Left ventricle myocardium inferior (tissue), 1 donor: ENCODE measurements around the gene RAD21L1. TPM values are rescaled to one million over a fixed set of nuclear protein-coding genes. Genes with fewer than 3 reads are reported as not detected.
"Not testable (repeated sequence)": the region's sequence is repeated elsewhere in the genome, so short reads cannot be mapped to it uniquely, and the experiment has no call there.

Experiments used
- DNase-seq: peaks from one replicate; pipeline ENCODE4 v3.0.0-alpha.2; 2020
- H3K27ac ChIP-seq: fragments of 200-600 bp; replicated peaks from 2 replicates; pipeline ENCODE4 v1.8.0; 2021
- H3K27me3 ChIP-seq: fragments of 200-600 bp; 2 replicates; pipeline ENCODE4 v1.8.0; 2021; ENCODE audit warnings: low read depth
- H3K36me3 ChIP-seq: fragments of 200-600 bp; 2 replicates; pipeline ENCODE4 v1.8.0; 2021
- H3K4me1 ChIP-seq: fragments of 200-600 bp; 2 replicates; pipeline ENCODE4 v1.8.0; 2021
- H3K4me3 ChIP-seq: fragments of 200-600 bp; 2 replicates; pipeline ENCODE4 v1.8.0; 2021; ENCODE audit warnings: mild to moderate bottlenecking, moderate library complexity
- H3K9me3 ChIP-seq: fragments of 200-600 bp; replicated peaks from 2 replicates; pipeline ENCODE4 v1.8.0; 2021
- CTCF ChIP-seq: fragments of 200-600 bp; IDR thresholded peaks from 2 replicates; pipeline ENCODE4 v1.8.0; 2021; ENCODE audit warnings: antibody characterized with exemption, mild to moderate bottlenecking, borderline replicate concordance
- intact Hi-C: fragments of 100-400 bp; cut with micrococcal nuclease; formaldehyde crosslinking; loops from one replicate; pipeline ENCODE4 v1.11.0; 2022
- total RNA-seq: library from RNA; stranded (reverse); fragmentation: NEBNext Ultra II Directional; extraction: Animal tissue kit (Norgen Biotek cat#: 25700); gene quantifications from one replicate; pipeline ENCODE4 v1.2.1, GENCODE V29; 2021
- donor health status: DM: no; HTN: yes; CAD: no; lungs with severe emphysema.

Gene RAD21L1
- total RNA-seq, 1 donor from 2014 or later, result not detected

- no peaks in the 10 kb centered on the region for H3K9me3 ChIP-seq
- peaks cover 7% of the 10 kb centered on the region for H3K4me1 ChIP-seq
- no peak for TF ChIP-seq CTCF
- peaks cover 32% of the 10 kb centered on the region for H3K27me3 ChIP-seq
- H3K4me3 ChIP-seq, result no peak overlapping the region
- intact Hi-C loops, result no loop called here
- H3K36me3 ChIP-seq, result no peaks in the 10 kb centered on the region
- H3K27ac ChIP-seq, result no peak overlapping the region
- DNase-seq, result no peak
Measured at GRCh38 chr20:1210501-1210900, 15.3 kb upstream of the RAD21L1 start.

DNA sequence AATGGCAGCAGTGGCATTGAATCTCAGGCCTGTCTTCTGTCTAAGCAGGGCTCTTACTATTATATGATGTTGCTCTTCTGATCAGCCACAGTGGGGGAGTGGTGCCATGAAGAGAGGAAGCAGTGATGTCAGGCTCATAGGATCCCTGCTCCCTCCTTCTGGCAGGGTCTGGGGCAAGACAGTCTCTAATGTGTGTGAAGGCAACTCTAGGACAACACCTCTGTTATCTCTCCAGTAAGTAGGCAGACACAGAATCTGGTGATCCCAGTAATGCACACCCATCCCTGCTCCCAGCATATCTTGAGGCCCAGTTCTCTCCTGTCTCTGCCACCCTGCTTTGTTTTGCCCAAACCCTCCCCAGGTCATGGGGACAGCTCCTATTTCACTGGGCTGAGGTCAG, 13.8 kb upstream of the RAD21L1 start:
- intact Hi-C loops, result no loop called here
- DNase-seq, result no peak
- Histone ChIP-seq H3K9me3 (no peaks in the 10 kb centered on the region), H3K27me3 (peaks cover 40% of the 10 kb centered on the region), H3K36me3 (no peaks in the 10 kb centered on the region), H3K27ac (no peak overlapping the region), H3K4me3 (no peak overlapping the region), H3K4me1 (peaks cover 7% of the 10 kb centered on the region)
- TF ChIP-seq CTCF, result no peak

- H3K4me1 ChIP-seq, result peaks cover 7% of the 10 kb centered on the region
- no peaks in the 10 kb centered on the region for H3K9me3 ChIP-seq
- intact Hi-C loops, result no loop called here
- no peak overlapping the region for H3K27ac ChIP-seq
- no peaks in the 10 kb centered on the region for H3K36me3 ChIP-seq
- DNase-seq, result peak; percentile 50
- H3K4me3 ChIP-seq, result no peak overlapping the region
- H3K27me3 ChIP-seq, result peaks cover 44% of the 10 kb centered on the region
- peak; percentile 86 for TF ChIP-seq CTCF
Measured at GRCh38 chr20:1212607-1213396, 13.0 kb upstream of the RAD21L1 start.

DNA sequence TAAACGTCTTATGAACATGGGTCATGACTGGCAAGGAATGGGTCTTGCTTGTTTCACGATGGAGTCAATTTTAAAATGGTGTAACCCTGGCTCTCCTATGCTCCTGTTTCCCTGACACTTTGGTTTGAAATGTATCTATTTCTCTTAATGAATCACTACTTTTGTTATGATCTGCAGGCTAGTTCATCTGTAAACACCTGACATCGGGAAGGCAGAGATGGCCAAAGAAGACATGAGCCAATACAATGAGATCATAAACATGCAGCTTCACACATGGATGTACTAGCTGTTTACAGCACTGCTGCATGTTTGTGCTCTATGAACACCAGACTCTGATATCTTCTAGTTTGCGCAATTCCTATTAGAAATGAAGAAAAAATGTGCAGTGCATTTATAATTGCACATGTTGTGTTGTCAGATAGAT, 11.0 kb upstream of the RAD21L1 start:
- Histone ChIP-seq H3K36me3 (no peaks in the 10 kb centered on the region), H3K4me3 (no peak overlapping the region), H3K4me1 (peaks cover 7% of the 10 kb centered on the region), H3K27ac (no peak overlapping the region), H3K9me3 (no peaks in the 10 kb centered on the region), H3K27me3 (peaks cover 40% of the 10 kb centered on the region)
- DNase-seq, result no peak
- intact Hi-C loops, result no loop called here
- TF ChIP-seq CTCF, result no peak

DNA sequence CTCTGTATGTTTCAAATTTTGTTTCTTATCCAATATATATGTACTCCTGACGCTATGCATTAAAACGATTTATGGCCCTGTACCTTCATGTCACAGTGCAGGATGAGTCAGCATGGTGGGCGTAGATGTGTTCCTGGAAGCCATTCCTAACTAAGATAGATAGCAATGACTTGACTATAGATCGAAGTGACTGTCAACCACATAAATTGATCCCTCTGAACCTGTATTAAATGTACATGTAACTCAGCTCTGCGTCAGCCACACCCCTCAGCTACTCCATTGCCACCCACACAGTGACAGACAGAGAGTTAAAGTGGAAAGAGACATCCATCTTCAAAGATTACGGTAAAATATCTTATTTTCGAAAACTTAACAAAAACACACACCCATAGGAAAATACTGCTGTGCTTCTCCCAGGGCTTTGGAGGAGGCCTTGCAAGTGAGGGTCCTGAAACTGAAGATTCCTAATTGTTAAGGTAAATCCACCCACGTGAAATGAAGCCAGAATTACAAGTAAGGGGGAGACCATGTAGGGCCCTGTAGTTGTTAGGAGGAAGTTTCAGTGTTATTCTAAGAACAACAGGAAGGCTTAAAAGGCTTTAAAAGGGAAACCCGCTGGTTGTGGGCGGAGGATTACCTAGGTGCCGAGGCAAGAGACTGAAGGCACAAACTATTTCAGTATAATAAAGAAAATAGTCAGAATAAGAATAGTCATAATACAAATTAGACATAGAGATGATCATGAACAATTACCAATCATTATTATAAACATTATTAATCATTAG, 10.3 kb upstream of the RAD21L1 start:
- Histone ChIP-seq H3K9me3 (no peaks in the 10 kb centered on the region), H3K4me3 (no peak overlapping the region), H3K27ac (no peak overlapping the region), H3K27me3 (peaks cover 37% of the 10 kb centered on the region), H3K4me1 (peaks cover 7% of the 10 kb centered on the region), H3K36me3 (no peaks in the 10 kb centered on the region)
- TF ChIP-seq CTCF, result no peak
- intact Hi-C loops, result no loop called here
- DNase-seq, result no peak

DNA sequence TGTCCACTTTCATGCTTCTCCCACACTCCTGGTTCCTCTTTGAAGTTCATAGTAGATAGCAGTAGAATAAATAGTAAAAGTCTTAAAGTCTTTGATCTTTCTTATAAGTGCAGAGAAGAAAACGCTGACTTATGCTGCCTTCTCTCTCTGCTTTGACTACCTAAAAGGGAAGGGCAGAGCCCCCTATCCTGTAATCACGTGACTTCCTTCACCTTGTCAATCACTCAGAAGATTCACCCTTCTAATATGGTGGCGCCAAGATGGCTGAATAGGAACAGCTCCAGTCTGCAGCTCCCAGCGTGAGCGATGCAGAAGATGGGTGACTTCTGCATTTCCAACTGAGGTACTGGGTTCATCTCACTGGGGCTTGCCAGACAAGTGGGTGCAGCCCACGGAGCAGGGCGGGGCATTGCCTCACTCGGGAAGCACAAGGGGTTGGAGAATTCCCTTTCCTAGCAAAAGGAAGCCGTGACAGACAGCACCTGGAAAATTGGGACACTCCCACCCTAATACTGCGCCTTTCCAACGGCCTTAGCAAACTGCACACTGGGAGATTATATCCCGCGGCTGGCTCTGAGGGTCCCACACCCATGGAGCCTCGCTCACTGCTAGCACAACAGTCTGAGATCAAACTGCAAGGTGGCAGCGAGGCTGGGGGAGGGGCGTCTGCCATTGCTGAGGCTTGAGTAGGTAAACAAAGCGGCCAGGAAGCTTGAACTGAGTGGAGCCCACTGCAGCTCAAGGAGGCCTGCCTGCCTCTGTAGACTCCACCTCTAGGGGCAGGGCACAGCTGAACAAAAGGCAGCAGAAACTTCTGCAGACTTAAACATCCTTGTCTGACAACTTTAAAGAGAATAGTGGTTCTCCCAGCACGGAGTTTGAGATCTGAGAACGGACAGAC, 9.1 kb upstream of the RAD21L1 start:
- H3K9me3 ChIP-seq, H3K4me3 ChIP-seq, DNase-seq, intact Hi-C loops, H3K27ac ChIP-seq, H3K4me1 ChIP-seq, H3K36me3 ChIP-seq: not testable (repeated sequence)
- peaks cover 31% of the 10 kb centered on the region for H3K27me3 ChIP-seq

GRCh38 chr20:1222750-1223149, 3.1 kb upstream of the RAD21L1 start:
- Histone ChIP-seq H3K9me3 (peaks cover 17% of the 10 kb centered on the region), H3K27me3 (peaks cover 17% of the 10 kb centered on the region), H3K4me1 (peaks cover 19% of the 10 kb centered on the region)
- DNase-seq, intact Hi-C loops, H3K4me3 ChIP-seq, H3K36me3 ChIP-seq, H3K27ac ChIP-seq: not testable (repeated sequence)
